DMS153 treated with DMSO at 0.1 percent for 48 hours (cell line): ENCODE measurements around the gene IGSF8.

Experiments used
- DNase-seq: peaks from one replicate; lab custom pipeline; 2025; ENCODE audit not compliant: unreplicated experiment; lab: John Stamatoyannopoulos, UW

The IGSF8 gene

DNA sequence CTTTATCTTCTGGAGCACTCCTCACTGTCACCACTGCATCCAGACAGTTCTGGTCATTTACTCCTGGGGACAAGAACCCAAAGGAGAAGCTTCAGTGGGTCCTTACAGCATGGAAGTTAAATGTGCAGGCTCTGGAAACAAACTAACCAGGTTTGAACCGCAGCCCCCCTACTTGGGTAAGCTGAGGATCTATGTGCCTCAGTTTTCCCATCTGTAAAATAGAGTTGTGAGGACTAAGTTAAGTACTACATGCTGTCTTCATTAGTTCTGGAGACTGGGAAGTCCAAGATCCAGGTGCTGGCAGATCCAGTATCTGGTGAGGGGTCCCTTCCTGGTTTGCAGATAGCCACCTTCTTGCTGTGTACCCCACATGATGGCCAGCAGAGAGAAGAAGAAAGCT is 9.1 kb upstream of the IGSF8 start:
- no peak for DNase-seq

DNA sequence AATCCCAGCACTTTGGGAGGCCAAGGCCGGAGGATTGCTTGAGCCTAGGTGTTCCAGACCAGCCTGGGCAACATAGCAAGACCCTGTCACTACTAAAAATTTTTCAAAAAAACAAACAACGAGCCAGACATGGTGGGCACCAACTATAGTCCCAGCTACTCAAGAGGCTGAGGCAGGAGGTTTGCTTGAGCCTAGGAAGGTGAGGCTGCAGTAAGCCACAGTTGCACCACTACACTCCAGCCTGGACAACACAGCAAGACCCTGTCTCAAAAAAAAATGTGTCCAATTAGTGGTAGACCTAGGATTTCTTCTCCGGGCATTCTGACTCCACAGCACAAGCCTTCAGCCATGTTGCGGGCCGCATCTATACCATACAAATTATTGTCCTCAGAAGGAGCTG is 6.7 kb upstream of the IGSF8 start:
- DNase-seq = no peak

DNA sequence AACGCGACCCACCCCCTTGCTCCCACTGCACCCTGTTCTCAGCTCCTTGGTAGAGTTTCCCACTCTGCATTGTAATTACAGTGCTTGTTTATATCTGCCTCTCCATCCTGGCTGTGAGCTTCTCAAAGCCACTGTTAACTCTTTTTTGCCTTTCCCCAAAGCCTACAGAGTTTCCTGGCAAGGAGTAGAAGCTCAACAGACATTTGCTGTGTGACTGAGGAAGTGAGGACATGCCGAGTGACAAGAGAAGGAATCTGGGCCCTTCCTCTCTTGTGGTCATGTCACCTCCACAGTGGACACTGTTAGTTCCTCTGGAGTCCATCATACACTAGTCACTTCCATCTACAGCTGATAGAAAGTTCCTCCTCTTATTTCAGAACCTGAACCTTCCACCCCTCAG is 6.1 kb upstream of the IGSF8 start:
- DNase-seq = no peak

DNA sequence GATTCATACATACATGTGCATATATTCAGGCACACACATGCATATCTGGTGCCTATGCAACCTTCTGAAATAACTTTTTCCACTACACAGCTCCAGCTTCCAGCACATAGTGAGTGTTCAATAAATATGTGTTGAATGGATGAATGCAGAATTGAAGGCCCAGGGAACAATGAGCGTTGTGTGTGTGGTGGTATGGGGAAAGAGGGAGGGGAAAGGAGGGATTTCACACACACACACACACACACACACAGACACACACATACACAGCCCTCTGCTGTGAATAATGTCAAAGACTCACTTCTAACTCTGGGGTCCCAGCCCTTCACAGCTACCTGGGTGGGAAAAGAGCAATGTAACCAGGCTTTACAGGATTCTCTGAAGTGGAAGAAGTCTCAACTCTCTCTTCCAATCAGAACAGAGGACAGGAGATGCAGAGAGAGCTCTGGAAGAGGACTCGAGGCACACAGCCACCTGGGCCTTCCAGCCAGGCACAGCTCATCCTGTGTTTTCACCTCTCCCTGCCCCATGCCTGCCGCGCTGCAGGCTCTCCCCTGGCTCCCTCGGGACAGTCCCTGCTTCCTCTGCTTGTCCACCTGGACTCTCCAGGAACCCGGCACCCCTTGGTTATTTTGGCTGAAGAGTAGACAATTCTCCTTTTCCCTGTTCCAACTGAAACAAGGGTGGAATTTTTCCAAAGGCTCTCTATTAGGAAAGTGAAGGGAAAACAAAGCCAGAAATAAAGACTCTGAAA is 5.4 kb upstream of the IGSF8 start:
- DNase-seq = no peak

DNA sequence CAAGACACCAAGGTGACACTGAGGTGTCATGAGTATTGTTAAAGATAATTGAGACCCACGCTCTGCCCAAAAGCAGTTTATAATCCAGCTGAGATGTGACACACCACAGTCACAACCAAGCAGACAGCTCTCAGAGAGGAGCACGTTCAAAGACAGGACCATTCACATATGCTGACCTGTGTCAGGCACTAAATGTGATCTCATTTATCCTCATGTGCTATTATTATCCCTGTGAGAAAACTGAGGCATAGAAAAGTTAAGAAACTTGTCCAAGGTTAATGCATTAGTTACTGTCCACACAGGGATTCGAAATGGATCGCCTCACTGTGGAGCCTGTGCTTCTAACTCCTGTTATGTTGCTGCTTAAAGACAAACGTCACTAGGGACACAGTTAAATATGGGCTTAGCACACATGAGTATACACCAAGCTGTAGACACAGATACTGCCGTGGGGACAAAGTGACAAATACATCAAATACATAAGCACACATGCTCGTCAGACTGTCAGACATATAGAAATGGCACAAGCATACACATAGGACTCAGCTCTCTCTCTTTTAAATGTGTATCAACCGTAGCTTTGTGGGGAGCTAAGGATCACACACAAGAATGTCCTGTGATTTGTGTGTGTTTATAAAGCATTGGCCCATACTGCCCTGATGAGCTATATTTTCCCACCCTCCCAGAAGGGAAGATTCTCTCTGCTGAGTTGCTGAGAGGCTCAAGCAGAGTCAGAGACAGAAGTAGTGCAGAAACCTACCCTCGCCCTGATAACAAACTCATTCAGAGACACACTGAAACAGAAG is 3.5 kb upstream of the IGSF8 start:
- DNase-seq = no peak

DNA sequence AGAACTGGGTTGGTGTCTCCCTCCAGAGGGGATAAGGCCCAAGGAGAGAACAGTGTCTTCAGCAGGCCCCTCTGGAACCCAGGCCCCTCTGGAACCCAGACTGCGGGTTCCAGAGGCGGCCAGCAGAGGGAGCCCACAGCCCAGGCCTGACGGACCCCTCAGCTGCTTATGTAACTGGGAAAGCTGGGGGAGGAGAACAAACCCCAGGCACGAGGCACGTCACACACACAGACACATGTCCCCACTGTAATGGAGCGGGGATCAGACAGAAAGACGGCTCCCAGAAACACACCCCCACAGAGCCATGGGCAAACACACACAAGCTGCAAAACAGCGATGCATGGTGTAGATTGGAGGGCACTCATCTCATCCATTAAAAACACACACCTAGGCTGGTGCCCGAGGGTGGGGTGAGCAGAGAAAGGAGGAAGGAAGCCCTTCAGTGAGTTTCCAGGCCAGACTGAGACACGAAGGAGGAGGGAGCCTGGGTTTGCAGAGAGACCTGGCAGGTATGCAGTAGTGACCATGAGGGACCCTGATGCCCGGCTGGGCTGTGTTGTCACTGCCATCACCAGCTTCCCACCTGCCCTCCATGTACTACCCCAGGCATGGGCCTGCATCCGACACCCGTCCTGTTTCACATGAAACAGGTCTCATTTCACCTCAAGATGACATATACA is 2.8 kb upstream of the IGSF8 start:
- peak; percentile 83 for DNase-seq

DNA sequence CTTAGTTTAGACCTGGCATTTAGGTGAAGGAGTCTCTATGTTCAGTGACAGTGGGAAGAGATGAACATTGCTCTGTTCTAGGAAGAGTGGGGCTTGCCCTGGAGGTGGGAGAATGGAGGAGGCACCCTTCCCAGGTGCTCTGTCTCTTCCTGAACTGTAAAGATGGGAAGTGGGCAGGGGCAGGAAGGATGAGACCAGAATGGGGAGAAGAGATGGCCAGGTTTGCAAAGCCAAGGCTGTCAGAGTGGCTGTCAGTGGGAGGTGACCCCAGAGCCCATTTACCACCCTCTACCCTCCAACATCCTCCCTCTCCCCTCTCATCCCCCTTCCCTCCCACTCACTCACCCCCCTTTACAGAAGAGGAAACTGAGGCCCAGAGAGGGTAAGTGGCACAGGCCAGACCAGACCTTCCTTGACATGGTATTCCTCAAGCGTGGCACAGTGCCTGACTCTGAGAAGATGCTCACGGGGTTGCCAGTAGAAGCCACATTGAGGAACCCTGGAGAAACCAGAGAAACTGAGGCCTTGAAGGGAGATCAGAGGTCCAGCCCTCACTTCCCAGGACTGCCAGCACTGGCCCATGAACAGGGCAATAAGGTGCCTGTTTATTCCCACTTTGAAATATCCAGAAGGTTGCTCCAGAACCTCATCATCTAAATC is 1.4 kb upstream of the IGSF8 start:
- no peak for DNase-seq

DNA sequence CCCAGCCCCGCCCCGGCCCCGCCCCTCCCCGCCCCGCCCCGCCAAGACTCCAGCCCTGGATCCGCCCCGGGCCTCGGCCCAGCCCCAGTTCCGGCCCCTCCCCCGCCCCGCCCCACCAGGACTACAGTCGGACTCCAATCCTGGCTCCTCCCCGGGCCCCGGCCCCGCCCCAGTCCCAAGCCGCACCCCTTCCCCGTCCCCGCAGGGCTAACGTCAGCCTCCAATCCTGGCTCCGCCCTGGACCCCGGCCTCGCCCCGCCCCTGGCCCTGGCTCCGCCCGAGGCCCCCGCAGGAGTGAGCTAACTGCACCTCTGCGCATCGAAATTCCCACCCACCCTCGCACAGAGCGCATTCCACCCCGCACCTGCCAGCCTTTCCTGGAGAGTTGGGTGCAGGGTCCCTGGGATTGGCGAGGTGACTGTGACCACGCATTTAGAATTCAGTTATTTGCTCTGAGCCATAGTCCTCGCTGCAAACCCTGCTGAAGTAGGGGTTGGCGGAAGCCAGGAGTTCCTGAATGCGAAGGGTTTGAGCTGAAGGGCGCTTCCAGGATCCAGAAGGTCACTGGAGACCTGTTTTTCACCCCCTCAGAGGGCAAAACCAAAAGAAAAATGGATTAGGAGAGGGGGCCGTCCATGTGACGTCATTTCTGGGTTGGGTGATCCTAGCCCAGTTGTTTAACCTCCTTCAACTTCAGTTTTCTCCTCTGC is 588 bp upstream of the IGSF8 start:
- peak; percentile 95 for DNase-seq

DNA sequence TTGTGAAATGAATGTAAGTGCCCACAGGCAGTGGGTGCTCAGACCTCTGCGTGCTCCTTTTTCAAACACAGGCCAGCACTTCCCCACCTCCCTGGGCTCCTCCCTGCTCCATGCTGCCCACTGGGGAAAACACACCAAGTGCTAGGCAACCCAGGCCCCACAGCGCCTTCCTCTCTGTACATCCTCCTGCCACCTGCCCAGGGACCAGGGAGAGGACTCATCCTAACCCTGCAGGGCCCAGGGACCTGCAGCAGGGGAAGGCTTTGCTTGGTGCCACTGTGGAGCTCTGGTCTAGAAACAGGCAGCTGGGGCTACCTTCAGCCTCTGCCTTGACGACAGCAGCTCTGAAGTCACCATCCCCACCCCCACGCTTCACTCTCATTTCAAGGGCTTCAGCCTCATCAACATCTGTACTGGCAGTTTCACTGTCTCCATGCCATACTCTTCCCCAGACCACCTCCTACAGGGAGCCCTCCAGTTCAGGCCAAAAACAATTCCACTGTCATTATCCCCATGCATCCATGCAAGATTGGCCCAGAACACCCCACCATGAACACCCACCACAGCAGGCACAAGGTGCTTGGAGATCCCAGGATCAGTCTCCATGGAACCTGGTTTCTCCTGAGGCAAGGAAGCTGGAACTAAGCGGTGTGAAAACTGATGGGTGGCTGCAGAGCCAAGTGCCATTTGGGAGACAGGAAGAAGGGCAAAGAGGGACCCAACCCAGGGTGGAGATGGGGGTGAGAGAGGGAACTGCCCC is 1.1 kb downstream of the IGSF8 start:
- DNase-seq = no peak

DNA sequence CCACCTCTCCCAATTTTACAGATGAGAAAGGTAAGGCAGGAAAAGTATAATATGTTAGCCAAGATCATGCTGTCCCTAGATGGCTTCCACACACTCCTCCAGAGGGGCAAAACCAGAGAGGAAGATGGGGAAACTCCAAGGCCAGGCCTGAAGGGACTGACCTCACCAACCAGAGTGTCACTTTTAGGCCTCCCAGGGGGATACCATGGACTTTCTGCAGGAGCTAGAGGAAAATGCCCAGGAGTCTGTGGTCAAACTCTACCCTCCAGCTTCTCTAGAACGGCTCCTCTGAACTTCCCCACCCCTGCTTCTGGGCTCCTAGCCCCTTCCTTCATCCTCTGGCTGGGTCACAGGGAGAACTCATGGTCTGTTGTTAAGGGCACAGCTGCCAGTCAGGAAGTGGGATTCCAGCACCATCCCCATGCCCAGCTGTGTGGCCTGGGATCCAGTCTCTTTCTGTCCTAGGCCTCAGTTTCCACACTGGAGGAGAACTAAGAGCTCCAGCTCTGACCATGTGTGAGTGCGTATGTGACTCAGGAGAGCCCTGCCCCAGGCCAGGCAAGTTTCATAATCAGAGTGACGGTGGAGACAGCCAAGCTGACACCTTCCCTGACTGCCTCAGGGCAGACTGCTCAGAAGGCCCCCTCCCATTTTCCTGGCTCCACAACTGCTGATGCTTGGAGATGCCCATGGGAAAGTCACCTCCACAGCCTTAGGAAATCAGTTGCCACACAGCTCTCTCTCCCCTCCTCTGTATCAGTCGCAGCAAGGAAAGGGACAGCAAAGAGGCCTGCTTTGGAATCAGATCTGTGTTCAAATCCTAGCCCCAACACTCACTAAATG is 1.9 kb downstream of the IGSF8 start:
- DNase-seq = no peak

DNA sequence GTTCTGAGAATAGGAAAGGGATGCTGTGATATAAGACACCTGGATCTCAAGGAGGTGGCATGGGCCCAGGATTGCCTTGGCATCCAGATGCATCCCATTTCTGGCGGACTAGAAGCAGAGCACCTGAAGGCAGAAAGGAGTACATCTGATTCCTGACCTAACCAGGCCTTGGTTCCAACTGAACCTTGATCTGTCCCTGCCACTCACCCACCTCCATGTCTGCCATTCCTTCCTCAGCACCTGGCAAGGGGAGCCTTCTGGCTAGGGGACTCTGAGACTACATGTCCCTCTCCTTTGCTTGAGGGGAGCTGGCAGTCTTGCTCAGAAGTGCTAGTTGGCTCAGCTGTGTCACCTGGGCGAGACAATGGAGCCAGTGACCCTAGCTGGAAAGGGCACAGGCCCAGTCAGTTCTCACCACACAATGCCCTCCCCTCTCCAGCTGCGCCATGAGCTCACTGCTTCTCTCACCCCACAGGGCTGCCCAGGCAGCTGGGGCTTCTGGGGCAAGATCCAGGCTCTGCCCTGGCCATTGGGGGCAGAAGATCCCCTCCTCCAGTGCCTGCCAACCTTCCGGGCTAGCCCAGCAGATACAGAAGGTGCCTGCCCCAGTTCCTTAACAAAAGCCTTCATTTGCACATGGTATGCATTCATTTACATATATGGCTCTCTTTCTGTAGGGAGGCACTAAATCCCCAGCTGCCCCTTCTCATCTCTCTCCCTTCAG is 2.9 kb downstream of the IGSF8 start:
- DNase-seq = no peak

DNA sequence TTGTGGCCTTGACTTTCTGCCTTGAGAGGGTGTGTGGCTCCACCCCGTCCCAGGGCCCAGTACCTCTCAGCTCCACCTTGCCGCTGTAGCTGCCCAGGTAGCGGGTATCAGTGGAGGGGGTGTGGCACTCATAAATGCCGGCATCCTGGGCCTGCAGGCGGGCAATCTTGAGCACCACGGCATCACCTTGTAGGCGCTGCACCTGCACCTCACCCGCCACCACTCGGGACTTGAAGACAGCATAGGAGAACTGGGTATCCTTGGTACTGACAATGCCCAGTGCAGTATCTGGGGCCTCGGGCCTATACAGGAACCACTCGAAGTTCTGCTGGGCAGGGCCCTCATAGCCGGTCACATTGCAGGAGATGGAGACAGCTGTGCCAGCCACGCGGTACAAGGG is 3.6 kb downstream of the IGSF8 start:
- DNase-seq = no peak

DNA sequence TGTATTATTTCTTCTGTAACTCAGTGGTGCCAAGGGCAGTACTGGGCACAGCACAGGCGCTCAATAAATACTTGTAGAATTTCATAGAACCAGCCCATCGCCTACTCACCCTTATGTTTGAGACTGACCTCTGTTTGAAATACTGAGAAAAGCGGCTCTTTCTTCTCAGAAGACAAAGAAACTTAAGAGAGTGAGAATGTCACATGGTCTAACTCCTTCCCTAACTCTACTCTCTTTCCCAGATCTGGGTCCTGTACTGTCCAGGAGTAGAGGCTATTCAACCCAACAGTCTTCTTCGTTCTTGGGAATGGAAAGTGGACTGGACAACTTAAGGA is 4.2 kb downstream of the IGSF8 start:
- DNase-seq = no peak

DNA sequence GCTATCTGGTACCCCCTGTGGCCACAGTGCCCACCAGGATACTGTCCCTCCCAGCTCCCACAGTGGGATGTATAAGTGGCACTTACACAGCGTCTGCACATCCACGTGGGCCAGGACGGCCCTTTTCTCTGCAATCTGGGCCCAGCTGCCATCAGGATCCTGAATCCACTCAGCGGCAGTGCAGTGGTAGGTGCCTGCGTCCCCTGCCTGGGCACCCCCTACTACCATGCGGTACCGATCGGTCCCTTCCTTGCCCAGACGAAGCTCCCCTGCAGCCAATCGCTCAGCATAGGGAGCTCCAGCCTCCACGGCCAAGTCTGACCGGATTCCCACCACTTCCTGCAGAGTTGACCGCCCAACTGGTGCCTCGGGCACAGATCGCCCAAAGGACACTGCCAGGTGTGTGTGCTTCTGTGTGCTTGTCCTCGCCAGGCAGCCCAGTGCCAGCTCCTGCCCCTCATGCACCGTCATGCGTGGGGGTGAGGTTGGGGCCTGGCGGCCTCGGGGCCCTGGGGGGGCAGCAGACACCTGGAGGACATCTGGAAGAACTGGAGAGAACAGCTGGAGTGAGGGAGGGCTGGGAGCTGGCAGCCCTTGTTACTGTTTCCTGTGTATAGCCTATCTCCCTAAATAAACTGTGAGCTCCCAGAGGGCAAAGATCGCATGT is 4.7 kb downstream of the IGSF8 start:
- DNase-seq = no peak

DNA sequence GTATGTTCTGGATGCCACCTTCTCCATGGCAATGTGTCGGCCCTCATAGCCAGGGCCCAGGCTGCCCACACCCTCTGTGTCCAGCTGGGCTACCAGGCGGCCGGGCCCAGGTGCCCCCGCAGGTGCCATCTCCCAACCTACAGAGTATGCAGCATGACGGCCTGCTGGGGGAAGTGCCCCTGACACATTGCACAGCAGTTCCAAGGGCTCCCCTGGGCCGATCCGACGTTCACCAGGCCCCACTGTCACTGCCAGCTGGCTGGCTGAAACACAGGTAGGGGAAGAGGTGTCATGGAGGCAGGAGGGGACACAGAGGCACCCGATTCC is 5.4 kb downstream of the IGSF8 start:
- no peak for DNase-seq

DNA sequence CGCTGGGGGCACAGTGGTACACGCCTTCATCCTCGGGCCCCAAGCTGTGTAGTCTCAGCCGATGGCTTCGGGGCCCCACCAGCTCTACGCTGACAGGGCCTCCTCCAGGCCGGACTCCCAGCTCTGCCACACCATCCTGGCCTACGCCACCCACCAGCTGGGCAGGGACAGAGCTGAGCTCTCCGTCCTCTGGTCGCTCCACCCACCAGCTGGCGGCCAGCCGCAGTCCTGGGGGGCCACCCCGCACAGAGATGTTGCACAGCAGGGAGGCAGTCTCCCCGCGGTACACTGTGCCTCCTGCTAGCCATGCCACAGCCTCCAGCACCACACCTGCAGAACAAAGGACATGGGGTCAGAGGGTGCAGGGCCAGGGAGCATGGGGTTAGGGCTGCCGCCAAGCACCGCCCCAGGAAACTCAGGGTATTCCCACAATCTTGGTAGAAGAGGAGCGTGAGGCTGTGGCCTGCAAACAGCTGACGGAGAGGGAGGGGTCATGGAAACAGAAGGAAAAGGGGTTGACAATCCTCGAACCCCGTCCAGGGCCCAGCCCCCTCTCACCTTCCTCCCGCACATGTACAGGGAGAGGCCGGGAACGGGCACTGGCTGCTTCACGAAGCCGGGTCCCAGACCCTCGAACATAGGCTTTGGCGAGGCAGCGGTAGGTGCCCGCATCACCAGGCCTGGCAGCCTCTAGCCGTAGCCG is 5.9 kb downstream of the IGSF8 start:
- no peak for DNase-seq

DNA sequence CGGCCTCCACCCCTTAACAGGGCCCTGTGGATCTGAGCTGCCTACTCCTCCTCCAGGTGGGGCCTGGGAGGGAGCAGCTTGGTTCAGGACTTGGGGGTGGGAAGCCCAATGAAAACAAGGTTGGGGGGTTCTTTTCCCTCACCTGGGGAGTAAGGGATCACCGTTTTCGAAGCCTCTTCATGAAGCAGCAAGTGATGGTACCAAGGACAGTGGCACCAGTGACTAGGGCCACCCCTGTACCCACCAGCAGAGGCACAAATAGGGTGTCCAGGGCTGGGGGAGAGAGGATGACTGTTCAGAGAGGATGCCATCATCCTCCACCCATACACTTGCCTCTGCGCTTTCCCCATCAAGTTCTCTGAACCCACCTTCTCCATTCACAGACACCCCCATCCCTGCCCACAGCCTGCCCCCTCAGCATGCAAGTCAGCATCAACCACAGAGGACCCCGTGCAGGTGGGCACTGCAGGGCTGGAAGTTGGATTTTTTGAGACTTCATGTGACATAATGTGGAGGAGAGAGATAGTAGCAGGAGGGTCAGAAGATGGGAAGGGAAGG is 6.7 kb downstream of the IGSF8 start:
- DNase-seq = no peak
